ENCODE data around the gene PDLIM7.

The PDLIM7 gene

DNA sequence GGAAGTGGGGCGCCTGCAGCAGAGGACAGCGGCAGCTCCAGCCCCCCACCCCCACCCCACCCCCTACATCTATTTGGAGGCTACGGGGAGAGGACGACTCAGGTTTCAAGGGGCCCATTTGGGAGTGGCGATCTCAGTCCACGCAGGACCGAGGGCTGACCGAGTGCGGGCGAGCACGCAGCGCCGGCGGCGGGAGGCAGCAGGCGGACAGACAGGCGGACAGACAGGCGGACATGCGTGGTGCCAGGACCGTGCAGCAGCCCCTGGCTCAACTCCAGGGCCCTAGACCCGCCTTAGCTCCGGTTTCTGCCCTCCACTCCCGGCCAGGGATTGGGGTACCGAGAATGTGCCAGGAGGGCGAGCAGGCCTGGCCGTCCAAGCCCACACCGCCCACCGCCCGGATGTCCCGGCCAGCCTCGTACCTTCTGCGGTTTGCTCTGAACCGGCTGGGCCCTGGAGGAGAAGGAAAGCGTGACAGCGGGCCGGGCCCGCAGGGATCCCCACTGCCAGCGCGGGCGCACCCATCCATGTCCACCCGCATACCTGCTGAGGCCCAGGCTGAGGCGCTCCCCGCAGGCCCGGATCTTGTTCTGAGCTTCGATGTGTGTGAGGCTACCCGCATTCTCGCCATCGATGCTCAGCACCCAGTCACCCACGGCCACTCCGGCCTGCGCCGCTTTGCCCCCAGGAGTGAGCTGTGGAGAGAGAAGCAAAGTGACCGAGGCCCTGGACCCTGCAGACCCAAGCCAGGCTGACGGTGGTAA is 5.2 kb downstream of the PDLIM7 start:
- no peak for DNase-seq (ENCODE audit: low spot score)
- in situ Hi-C loops (cut with MboI; ENCODE audit: low sequenced_read_pairs, unreplicated experiment), result no loop called here
- no peak for TF ChIP-seq CTCF (IDR thresholded peaks at IDR 0.05; ENCODE audit: borderline replicate concordance, control extremely low read depth, extremely low read depth, insufficient read depth, missing control alignments)

DNA sequence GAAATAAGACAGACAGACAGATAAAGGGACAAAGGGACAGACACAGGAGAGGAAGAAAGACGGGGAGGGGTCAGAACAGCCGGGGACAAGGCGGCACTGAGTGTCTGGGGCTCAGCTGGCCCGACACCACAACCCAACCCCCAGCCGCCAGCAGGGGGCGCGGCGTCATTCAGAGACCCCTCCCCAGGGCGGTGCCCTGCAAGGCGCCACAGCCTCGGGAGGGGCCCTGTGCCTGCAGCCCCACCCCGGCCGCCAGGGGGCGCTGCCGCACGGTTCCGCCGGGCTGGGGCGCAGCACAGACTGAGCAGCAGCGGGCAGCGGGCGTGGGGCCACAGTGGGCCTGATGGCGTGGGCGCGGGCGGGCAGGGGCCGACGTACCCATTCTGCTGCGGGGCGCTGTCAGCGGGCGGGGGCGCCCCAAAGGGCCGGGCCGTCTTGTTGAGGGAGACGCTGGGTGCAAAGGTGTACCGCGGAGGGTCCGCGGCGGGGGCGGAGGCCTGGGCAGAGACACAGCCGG is 5.9 kb downstream of the PDLIM7 start:
- in situ Hi-C loops (cut with MboI; ENCODE audit: low sequenced_read_pairs, unreplicated experiment), result no loop called here
- no peak for DNase-seq (ENCODE audit: low spot score)
- TF ChIP-seq CTCF (IDR thresholded peaks at IDR 0.05; ENCODE audit: borderline replicate concordance, control extremely low read depth, extremely low read depth, insufficient read depth, missing control alignments), result peak; percentile 29

GRCh38 chr5:177490992-177491391 is 6.4 kb downstream of the PDLIM7 start:
- no peak for DNase-seq (ENCODE audit: low spot score)
- in situ Hi-C loops (cut with MboI; ENCODE audit: low sequenced_read_pairs, unreplicated experiment), result no loop called here
- no peak for TF ChIP-seq CTCF (IDR thresholded peaks at IDR 0.05; ENCODE audit: borderline replicate concordance, control extremely low read depth, extremely low read depth, insufficient read depth, missing control alignments)

- no peak for DNase-seq (ENCODE audit: low spot score)
- in situ Hi-C loops (cut with MboI; ENCODE audit: low sequenced_read_pairs, unreplicated experiment), result no loop called here
- no peak for TF ChIP-seq CTCF (IDR thresholded peaks at IDR 0.05; ENCODE audit: borderline replicate concordance, control extremely low read depth, extremely low read depth, insufficient read depth, missing control alignments)
These were observed 7.0 kb downstream of the PDLIM7 start for GRCh38 chr5:177490311-177490991.

DNA sequence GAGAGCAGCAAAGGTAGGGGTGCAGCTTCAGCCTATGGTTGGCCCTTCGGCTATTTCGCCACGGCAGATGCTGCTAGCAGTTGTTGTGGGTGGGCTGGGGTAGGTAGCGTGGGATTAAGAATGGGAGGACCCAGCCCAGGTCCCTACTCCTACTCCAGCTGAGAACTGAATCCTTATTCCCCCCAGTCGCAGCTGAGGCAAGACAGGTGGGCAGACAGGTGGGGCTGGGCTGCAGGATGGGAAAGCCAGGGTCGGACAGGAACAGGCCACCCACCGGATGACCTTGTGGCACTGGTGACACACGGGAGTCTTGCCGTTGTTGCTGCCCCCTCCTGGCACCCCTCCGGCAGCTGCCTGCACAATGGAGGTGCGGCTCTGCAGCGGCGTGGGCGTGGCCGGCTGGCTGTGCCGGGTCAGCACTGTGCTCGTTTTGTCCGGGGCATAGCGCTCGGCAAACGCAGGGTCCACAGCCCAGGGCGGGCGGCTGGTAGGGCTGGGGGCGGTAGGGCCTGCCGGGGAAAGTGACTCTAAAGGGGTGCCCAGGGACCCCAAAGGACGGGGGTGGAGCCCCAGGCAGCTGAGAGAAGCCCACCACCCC is 8.2 kb downstream of the PDLIM7 start:
- in situ Hi-C loops (cut with MboI; ENCODE audit: low sequenced_read_pairs, unreplicated experiment), result no loop called here
- DNase-seq (ENCODE audit: low spot score), result no peak
- TF ChIP-seq CTCF (IDR thresholded peaks at IDR 0.05; ENCODE audit: borderline replicate concordance, control extremely low read depth, extremely low read depth, insufficient read depth, missing control alignments), result no peak

DNA sequence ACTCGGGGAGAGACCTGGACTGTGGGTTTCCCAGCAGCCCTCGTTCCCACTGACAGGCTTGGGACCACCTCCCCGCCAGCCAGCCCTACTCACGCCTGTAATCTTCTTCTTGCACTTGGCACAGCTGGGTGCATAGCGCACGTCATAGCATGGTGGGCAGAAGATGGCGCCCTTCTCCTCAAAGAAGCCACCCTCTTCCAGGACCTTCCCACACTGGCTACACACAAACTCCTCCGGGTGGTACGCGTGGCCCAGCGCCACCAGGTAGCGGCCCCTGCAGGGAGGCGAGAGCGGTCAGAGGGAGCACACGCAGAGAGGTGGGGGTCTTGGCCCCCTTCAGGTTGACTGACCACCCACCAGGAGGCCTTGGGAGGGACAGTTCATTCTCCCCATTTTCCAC is 9.4 kb downstream of the PDLIM7 start:
- peak; percentile 5 for TF ChIP-seq CTCF (IDR thresholded peaks at IDR 0.05; ENCODE audit: borderline replicate concordance, control extremely low read depth, extremely low read depth, insufficient read depth, missing control alignments)
- in situ Hi-C loops (cut with MboI; ENCODE audit: low sequenced_read_pairs, unreplicated experiment), result no loop called here
- DNase-seq (ENCODE audit: low spot score), result no peak

Data from GM13976 (cell line).